Brain microvascular endothelial cell (primary cell): ENCODE measurements around the gene TPSAB1.

Experiments used
- DNase-seq: peaks from one replicate; pipeline ENCODE4 v3.0.0-alpha.2; 2020
- H3K27ac ChIP-seq: fragments of 250-450 bp; sonication (Bioruptor Pico); 2 replicates; pipeline ENCODE4 v1.5.1; 2020; ENCODE audit warnings: mild to moderate bottlenecking, moderate library complexity
- H3K27me3 ChIP-seq: fragments of 250-450 bp; sonication (Bioruptor Pico); replicated peaks from 2 replicates; pipeline ENCODE4 v1.5.1; 2020; ENCODE audit warnings: mild to moderate bottlenecking
- H3K36me3 ChIP-seq: fragments of 250-450 bp; sonication (Bioruptor Pico); replicated peaks from 2 replicates; pipeline ENCODE4 v1.5.1; 2020; ENCODE audit warnings: mild to moderate bottlenecking
- H3K4me3 ChIP-seq: 2 replicates; pipeline ENCODE4 v1.5.1; 2011; ENCODE audit warnings: low read depth, mild to moderate bottlenecking, control low read depth, low read length, moderate library complexity
- CTCF ChIP-seq: IDR thresholded peaks from 2 replicates; pipeline ENCODE4 v1.5.1; 2011; ENCODE audit warnings: low read depth, mild to moderate bottlenecking, moderate library complexity, low read length, control low read depth, inconsistent platforms; ENCODE audit errors: missing control alignments
- in situ Hi-C: cut with HindIII; loops from 2 replicates; pipeline ENCODE4 v1.10.0; 2017; ENCODE audit warnings: low sequenced_read_pairs, low pct_ligation_motif_present

The TPSAB1 gene

GRCh38 chr16:1200014-1200627, 40.4 kb upstream of the TPSAB1 start:
- Histone ChIP-seq H3K36me3 (peaks cover 3% of the 10 kb centered on the region), H3K4me3 (no peak overlapping the region), H3K27ac (no peak overlapping the region), H3K27me3 (no peaks in the 10 kb centered on the region)
- in situ Hi-C loops = no loop called here
- no peak for TF ChIP-seq CTCF
- no peak for DNase-seq

- H3K27ac ChIP-seq = no peak overlapping the region
- H3K27me3 ChIP-seq = no peaks in the 10 kb centered on the region
- H3K36me3 ChIP-seq = peaks cover 3% of the 10 kb centered on the region
- DNase-seq = no peak
- in situ Hi-C loops = no loop called here
- H3K4me3 ChIP-seq = no peak overlapping the region
- TF ChIP-seq CTCF = no peak
These were observed 39.1 kb upstream of the TPSAB1 start for GRCh38 chr16:1201444-1201843.

- Histone ChIP-seq H3K4me3 (no peak overlapping the region), H3K27ac (no peak overlapping the region), H3K27me3 (no peaks in the 10 kb centered on the region), H3K36me3 (peaks cover 3% of the 10 kb centered on the region)
- no peak for DNase-seq
- in situ Hi-C loops = no loop called here
- no peak for TF ChIP-seq CTCF
These were observed 38.2 kb upstream of the TPSAB1 start for GRCh38 chr16:1202274-1202673.

GRCh38 chr16:1204933-1205332, 35.6 kb upstream of the TPSAB1 start:
- H3K27me3 ChIP-seq = no peaks in the 10 kb centered on the region
- H3K27ac ChIP-seq = no peak overlapping the region
- no peak overlapping the region for H3K4me3 ChIP-seq
- peaks cover 3% of the 10 kb centered on the region for H3K36me3 ChIP-seq
- in situ Hi-C loops = no loop called here
- no peak for TF ChIP-seq CTCF
- DNase-seq = no peak

GRCh38 chr16:1206326-1206725, 34.2 kb upstream of the TPSAB1 start:
- Histone ChIP-seq H3K27ac (no peak overlapping the region), H3K36me3 (peaks cover 6% of the 10 kb centered on the region), H3K4me3 (no peak overlapping the region), H3K27me3 (no peaks in the 10 kb centered on the region)
- no peak for TF ChIP-seq CTCF
- no peak for DNase-seq
- in situ Hi-C loops = no loop called here

GRCh38 chr16:1206786-1207185, 33.7 kb upstream of the TPSAB1 start:
- H3K27me3 ChIP-seq = no peaks in the 10 kb centered on the region
- no peak for DNase-seq
- TF ChIP-seq CTCF = no peak
- H3K27ac ChIP-seq = no peak overlapping the region
- in situ Hi-C loops = no loop called here
- peaks cover 5% of the 10 kb centered on the region for H3K36me3 ChIP-seq
- H3K4me3 ChIP-seq = no peak overlapping the region
